PFSK-1 (cell line): ENCODE results near the gene AKIP1.

ENCODE experiments used
- FOXP2 ChIP-seq: optimal IDR thresholded peaks from 2 replicates; pipeline ENCODE3; 2011; ENCODE audit warnings: borderline replicate concordance, control low read depth, inconsistent platforms; ENCODE audit not compliant: insufficient read depth; ENCODE audit errors: extremely low read length, extremely low read depth
- POLR2AphosphoS5 ChIP-seq: IDR thresholded peaks from 2 replicates; pipeline ENCODE4 v1.6.1; 2012; ENCODE audit warnings: low read depth, mild to moderate bottlenecking, control low read depth, low read length, moderate library complexity
- SIN3A ChIP-seq: IDR thresholded peaks from 2 replicates; pipeline ENCODE4 v1.6.1; 2012; ENCODE audit warnings: mild to moderate bottlenecking, low read length, moderate library complexity, borderline replicate concordance; ENCODE audit not compliant: insufficient read depth
- TAF1 ChIP-seq: IDR thresholded peaks from 2 replicates; pipeline ENCODE4 v1.6.1; 2012; ENCODE audit warnings: low read length, control low read depth, borderline replicate concordance; ENCODE audit not compliant: insufficient read depth
- TF ChIP-seq, protein P1 (sequence below), 2 experiments: IDR thresholded peaks; 2 replicates each; pipeline versions ENCODE4 v1.6.1 to v1.8.0; 2011 to 2012; ENCODE audit warnings: low read depth in 2 of 2, low read length in 2 of 2, control low read depth in 1 of 2, inconsistent platforms in 1 of 2, mild to moderate bottlenecking in 1 of 2, moderate library complexity in 1 of 2; ENCODE audit not compliant: insufficient read depth in 1 of 2

Gene AKIP1

DNA sequence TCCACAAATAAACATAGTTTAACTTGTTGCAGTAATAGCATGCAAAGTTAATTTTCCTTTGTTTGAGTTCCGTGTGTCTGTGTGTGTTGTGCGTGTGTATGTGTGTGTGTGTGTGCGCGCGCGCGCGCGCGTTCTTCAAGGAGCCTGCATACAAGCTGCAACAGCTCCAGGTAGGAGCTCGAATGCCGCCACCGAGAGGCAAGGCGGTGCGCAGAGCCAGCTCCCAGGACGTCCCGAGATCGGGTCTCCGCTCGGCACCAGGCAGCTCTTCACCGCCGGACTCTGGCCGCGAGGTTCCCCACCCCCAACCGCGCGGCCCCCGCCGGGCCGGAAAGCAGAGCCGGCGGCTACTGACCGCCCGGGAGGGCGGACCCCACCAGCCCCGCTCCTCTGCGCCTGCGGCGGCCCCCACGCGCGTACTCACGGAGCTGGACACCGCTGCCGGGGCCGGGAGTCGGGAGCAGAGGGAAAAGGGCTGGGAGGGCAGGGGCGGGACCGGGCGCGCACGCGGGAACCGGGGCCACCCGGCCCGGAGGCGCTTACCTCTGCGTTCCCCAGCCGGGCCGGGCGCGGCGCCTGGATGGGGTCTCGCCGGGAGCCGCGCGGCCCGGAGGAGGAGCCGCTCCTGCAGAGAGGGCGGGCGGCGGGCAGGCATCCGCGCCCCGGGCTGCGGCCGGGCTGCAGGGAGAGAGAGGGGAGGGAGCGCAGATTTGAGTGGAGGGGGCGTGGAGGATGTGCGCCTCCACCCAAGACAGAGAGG is 40.4 kb upstream of the AKIP1 start:
- peak; percentile 43; the same call in 1 of the 2 replicates for TF ChIP-seq SIN3A
- TF ChIP-seq, protein P1, sequence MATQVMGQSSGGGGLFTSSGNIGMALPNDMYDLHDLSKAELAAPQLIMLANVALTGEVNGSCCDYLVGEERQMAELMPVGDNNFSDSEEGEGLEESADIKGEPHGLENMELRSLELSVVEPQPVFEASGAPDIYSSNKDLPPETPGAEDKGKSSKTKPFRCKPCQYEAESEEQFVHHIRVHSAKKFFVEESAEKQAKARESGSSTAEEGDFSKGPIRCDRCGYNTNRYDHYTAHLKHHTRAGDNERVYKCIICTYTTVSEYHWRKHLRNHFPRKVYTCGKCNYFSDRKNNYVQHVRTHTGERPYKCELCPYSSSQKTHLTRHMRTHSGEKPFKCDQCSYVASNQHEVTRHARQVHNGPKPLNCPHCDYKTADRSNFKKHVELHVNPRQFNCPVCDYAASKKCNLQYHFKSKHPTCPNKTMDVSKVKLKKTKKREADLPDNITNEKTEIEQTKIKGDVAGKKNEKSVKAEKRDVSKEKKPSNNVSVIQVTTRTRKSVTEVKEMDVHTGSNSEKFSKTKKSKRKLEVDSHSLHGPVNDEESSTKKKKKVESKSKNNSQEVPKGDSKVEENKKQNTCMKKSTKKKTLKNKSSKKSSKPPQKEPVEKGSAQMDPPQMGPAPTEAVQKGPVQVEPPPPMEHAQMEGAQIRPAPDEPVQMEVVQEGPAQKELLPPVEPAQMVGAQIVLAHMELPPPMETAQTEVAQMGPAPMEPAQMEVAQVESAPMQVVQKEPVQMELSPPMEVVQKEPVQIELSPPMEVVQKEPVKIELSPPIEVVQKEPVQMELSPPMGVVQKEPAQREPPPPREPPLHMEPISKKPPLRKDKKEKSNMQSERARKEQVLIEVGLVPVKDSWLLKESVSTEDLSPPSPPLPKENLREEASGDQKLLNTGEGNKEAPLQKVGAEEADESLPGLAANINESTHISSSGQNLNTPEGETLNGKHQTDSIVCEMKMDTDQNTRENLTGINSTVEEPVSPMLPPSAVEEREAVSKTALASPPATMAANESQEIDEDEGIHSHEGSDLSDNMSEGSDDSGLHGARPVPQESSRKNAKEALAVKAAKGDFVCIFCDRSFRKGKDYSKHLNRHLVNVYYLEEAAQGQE (IDR thresholded peaks at IDR 0.05; ENCODE audit: insufficient read depth in 1 of 2, low read depth in 2 of 2, low read length in 2 of 2), result no peak
- no peak for TF ChIP-seq POLR2AphosphoS5
- TF ChIP-seq TAF1, result peak; percentile 48; the same call in 1 of the 2 replicates
- peak; percentile 66 for TF ChIP-seq FOXP2

DNA sequence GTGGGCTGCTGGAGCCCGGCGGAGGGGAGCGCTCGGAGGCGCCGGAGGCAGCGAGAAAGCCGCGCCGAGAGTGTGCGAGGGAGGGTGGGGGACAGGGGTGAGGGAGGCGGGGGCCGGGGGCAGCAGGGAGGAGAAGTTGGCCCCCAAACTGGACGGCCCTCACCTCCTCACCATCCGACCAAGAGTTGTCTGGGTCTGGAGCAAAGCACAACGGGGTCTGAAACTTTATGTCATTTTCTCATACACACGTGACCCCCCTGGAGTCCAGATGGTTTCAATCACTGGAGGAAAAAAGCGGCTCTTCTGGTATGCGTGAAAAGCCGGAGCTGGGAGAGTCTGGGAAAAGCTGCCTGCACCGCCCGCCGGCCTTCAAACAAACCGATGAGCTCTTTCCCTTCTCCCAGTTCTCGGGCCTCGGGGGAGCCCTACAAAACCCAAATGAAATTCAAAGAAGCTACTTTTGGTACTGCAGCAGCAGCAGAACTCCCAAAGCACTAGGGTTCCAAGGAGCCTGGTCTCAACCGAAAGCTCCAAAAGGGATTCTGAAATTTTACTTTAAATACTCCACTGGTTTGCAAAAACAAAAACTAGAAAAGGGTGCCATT is 39.7 kb upstream of the AKIP1 start:
- TF ChIP-seq, protein P1 (IDR thresholded peaks at IDR 0.05; ENCODE audit: insufficient read depth in 1 of 2, low read depth in 2 of 2, low read length in 2 of 2), result peak in 1 of 2 experiments; percentile 59; a peak in 1 of 4 replicates
- TF ChIP-seq FOXP2 (no peak), SIN3A (no peak), TAF1 (peak; percentile 65; the same call in 1 of the 2 replicates), POLR2AphosphoS5 (peak; percentile 77; the same call in 1 of the 2 replicates)

DNA sequence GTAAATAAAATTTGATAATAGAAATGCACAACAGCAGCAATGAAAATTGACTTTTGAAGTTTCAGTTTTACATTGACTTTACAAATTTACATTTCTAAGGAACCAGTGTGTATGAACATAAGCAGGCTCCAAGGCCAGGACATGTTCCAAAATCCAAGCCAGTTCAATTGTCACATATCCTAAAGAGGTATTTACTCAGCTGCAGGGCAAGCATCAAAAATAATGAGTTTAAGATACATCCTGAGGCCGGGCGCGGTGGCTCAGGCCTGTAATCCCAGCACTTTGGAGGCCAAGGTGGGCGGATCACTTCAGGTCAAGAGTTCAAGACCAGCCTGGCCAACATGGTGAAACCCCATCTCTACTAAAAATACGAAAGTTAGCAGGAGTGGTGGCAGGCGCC is 39.0 kb upstream of the AKIP1 start:
- TF ChIP-seq TAF1, result no peak
- no peak for TF ChIP-seq SIN3A
- no peak for TF ChIP-seq FOXP2
- TF ChIP-seq, protein P1 (IDR thresholded peaks at IDR 0.05; ENCODE audit: insufficient read depth in 1 of 2, low read depth in 2 of 2, low read length in 2 of 2), result no peak
- TF ChIP-seq POLR2AphosphoS5, result no peak

DNA sequence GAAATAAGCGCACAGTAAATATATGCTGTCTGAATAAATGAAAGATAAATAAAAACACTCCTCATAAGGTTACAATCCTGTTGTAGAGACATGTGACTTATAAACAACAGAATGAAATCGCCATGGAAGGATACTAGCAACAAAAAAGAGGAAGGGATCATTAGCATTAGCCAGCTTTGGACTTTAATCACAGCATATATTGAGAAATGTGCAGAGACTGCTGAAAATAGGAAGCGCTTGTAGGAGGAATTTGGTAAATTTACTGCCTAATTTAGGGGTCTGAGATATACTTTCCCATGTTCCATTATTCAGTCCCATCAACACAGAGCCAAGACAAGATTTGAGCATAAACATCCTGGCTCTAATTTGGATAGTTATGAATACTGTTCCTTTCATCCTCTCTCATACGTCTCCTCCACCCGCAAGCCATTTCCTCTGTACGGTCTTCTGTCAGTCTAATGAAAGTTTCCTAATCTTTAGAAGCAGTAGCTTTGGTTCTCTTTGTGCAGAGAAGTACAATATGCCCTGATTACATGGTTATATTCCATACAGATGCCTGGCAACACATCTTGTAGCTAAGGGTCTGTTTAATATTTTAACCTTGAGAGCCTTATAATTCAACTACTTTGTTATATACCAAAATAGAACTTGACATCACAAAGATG is 37.1 kb upstream of the AKIP1 start:
- TF ChIP-seq TAF1 (0 out of 2 replicates have a peak, but pooled peaks have one; percentile 11), POLR2AphosphoS5 (no peak)

DNA sequence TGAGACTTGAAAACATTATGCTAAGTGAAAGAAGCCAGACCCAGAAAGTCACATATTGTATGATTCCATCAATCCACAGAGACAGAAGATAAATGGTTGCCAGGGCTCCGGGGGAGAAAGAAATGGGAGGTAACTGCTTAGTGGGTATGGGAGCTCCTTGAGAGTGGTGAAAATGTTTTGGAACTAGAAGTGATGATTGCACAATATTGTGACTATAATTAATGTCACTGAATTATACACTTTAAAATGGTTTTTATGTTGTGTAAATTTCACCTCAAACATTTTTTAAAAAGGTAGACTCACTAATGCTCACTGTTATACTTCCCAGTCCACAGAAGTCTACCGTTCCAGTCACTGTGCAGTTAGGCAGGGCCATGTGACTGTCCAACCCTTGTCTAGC is 32.2 kb upstream of the AKIP1 start:
- TF ChIP-seq, protein P1 (IDR thresholded peaks at IDR 0.05; ENCODE audit: insufficient read depth in 1 of 2, low read depth in 2 of 2, low read length in 2 of 2), result no peak
- TF ChIP-seq TAF1, result no peak
- TF ChIP-seq SIN3A, result no peak
- no peak for TF ChIP-seq FOXP2
- TF ChIP-seq POLR2AphosphoS5, result no peak
